AG04449 (cell line): Measurements from ENCODE around the gene AJM1.

Experiments used
- CTCF ChIA-PET: fragments of 350-600 bp; formaldehyde crosslinking; extraction: SDS; loops from one replicate; lab custom pipeline; 2021; ENCODE audit warnings: antibody characterized with exemption; lab: Yijun Ruan, JAX
- POLR2A ChIA-PET: fragments of 400-600, 350-600 bp; formaldehyde crosslinking; extraction: SDS; loops from one replicate; lab custom pipeline; 2020; ENCODE audit warnings: antibody characterized with exemption, inconsistent platforms; lab: Yijun Ruan, JAX
- DNase-seq: peaks from one replicate; pipeline ENCODE4 v3.0.0-alpha.2; 2010; ENCODE audit warnings: low read depth, low spot score
- H3K4me3 ChIP-seq: 2 replicates; pipeline ENCODE4 v1.5.1; 2011; ENCODE audit warnings: low read depth, mild to moderate bottlenecking, control low read depth, low read length
- TF ChIP-seq, protein P1 (sequence below): IDR thresholded peaks from one replicate; pipeline ENCODE4 v1.5.1; 2011; ENCODE audit warnings: mild to moderate bottlenecking, moderate library complexity, low read length, control low read depth, inconsistent platforms; ENCODE audit not compliant: insufficient read depth; ENCODE audit errors: missing control alignments

The AJM1 gene

DNA sequence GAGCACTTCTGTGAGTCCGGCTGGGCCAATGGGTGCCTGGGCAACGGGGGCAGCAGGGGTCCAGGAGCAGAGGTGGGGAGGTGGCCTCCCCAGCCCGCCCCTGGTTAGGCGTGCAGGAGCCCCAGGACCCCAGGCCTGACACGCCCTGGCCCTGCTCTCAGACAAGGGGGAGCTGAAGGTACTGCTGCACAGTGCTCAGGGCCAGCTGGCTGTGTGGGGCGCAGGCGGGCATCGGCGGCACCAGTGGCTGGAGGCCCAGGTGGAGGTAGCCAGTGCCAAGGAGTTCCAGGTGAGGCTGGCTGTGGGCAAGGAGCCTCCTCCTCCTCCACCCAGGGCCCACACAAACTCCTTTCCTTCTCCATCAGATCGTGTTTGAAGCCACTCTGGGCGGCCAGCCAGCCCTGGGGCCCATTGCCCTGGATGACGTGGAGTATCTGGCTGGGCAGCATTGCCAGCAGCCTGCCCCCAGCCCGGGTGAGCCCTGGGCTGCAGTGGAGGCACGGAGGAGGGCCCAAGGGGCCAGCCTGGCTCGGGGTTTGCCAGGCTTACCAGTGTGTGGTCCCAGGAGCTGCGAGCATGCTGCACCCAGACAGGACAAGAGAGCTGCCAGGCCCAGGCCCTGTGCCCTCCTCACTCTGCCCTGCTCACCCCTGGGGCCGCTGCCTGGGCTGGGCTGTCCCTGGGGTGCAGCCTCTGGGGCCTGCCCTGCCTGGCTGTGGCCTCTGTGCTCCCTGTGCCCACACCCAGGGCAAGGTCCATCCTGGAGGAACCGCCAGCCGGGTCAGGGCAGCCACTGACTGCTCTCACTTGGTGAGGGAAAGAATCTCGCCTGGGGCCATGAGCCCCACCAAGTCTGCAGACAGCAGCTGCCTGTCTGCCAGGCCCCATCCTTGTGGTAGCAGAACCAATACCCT lies 16.8 kb downstream of the AJM1 start:
- no peak overlapping the region for H3K4me3 ChIP-seq
- POLR2A ChIA-PET, result interaction anchor here (2.2 kb wide), 1 partner anchor 12 kb away, joined by 8 read pairs; no protein-coding TSS in a partner anchor
- DNase-seq, result no peak
- CTCF ChIA-PET, result no interaction called here
- TF ChIP-seq, protein P1, sequence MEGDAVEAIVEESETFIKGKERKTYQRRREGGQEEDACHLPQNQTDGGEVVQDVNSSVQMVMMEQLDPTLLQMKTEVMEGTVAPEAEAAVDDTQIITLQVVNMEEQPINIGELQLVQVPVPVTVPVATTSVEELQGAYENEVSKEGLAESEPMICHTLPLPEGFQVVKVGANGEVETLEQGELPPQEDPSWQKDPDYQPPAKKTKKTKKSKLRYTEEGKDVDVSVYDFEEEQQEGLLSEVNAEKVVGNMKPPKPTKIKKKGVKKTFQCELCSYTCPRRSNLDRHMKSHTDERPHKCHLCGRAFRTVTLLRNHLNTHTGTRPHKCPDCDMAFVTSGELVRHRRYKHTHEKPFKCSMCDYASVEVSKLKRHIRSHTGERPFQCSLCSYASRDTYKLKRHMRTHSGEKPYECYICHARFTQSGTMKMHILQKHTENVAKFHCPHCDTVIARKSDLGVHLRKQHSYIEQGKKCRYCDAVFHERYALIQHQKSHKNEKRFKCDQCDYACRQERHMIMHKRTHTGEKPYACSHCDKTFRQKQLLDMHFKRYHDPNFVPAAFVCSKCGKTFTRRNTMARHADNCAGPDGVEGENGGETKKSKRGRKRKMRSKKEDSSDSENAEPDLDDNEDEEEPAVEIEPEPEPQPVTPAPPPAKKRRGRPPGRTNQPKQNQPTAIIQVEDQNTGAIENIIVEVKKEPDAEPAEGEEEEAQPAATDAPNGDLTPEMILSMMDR, result no peak

DNA sequence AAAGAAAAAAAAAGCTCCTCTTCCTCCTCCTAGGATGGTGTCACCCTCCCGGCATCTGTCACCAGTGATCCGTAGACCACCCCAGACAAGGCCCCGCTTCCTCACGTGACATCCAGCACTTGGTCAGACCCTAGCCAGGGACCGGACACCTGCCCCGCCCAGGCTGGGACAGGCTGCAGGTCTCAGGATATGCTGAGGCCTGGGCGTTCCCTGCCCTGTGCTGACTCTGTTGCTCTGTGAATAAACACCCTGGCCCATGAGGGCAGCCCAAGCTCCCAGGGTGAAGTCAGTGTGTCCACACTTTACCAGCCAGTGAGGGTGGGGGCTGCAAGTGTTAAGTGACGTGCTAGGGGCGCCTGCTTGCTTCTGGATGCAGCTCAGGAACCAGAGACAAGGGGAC lies 18.3 kb downstream of the AJM1 start:
- DNase-seq, result no peak
- TF ChIP-seq, protein P1, result no peak
- ChIA-PET POLR2A (interaction anchor here (1.0 to 1.9 kb wide), 2 partner anchors 11 to 13 kb away, joined by 3 to 8 read pairs; partner anchors contain the start of gene PHPT1), CTCF (interaction anchor here (1.1 kb wide), 1 partner anchor 203 kb away, joined by 4 read pairs; no protein-coding TSS in a partner anchor)
- no peak overlapping the region for H3K4me3 ChIP-seq

DNA sequence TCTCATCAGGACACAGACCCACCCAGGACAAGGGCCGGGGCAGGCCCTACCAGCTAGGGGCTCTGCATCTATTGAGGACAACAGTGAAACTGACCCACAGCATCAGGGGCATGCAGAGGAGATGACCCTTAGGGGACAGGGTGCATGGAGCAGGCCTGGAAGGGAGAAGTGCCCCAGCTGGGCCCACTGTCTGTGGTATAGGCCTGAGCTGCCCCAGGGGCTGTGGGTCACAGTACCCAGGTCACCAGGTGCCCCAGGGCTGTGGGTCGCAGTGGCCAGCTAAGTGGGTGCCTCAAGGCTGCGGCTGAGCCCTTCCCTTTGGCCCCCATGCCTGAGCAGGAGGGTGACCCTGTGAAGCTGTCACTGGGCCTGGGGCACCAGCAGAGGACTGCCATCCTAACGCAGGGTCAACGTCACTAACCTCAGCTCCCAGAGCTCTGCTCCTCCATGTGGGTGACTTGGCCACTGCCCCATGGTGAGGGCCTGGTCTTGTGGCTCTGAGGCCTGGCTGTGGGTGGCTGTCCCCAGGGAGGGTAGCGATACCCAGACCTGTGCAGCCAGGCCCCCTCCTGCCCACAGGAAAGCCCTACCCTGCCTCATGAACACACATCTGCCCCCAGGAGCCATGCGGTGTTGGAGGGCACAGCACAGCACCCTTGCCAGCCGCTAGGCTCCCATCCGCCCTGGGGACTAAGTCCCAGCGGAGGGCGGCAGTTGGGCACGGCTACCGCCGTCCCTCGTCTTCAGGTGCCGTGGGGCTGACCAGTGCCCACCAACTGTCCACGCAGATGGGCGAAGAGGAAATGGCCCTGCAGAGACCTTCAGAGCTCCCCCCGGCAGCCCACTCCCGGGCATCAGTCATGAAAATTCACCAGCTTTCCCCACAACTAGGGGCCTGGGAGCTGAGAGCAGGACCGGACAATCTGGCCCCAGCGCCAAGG lies 18.9 kb downstream of the AJM1 start:
- POLR2A ChIA-PET, result interaction anchor here (1.0 to 1.9 kb wide), 2 partner anchors 12 to 14 kb away, joined by 3 to 8 read pairs; partner anchors contain the start of gene PHPT1
- H3K4me3 ChIP-seq, result no peak overlapping the region
- TF ChIP-seq, protein P1, result no peak
- CTCF ChIA-PET, result interaction anchor here (1.1 kb wide), 1 partner anchor 203 kb away, joined by 4 read pairs; no protein-coding TSS in a partner anchor
- DNase-seq, result no peak

DNA sequence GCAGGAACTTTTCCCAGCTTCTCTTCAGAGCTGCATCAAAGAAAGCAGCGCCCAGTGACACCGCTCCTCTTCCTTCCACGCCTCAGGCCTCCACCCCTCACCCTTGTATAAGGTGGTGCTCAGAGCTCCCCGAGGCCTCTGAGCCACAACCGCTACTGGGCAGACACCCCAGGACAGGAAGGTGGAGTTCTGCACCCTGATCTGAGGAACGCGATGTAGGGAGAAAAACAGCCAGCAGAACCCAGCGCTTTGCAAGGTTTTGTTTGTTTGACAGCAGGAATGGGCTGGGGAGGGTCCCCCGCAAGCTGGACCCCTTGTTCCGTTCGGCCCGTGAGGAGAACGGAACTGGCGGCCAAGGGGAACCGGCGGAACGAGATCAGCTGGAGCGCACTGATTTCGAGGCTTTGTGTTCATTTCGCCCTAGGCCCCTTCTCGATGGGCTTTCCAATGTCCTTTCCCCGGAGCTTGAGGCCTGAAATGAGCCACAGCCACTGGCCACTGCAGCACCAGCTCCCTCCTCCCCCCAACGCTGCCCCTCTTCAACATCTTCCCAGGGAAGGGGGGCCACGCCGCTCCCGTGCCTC lies 19.7 kb downstream of the AJM1 start:
- CTCF ChIA-PET, result interaction anchor here (1.1 kb wide), 1 partner anchor 18 kb away, joined by 3 read pairs; no protein-coding TSS in a partner anchor
- POLR2A ChIA-PET, result interaction anchor here (1.9 kb wide), 1 partner anchor 14 kb away, joined by 8 read pairs; no protein-coding TSS in a partner anchor
- no peak for DNase-seq
- H3K4me3 ChIP-seq, result no peak overlapping the region
- TF ChIP-seq, protein P1, result no peak

DNA sequence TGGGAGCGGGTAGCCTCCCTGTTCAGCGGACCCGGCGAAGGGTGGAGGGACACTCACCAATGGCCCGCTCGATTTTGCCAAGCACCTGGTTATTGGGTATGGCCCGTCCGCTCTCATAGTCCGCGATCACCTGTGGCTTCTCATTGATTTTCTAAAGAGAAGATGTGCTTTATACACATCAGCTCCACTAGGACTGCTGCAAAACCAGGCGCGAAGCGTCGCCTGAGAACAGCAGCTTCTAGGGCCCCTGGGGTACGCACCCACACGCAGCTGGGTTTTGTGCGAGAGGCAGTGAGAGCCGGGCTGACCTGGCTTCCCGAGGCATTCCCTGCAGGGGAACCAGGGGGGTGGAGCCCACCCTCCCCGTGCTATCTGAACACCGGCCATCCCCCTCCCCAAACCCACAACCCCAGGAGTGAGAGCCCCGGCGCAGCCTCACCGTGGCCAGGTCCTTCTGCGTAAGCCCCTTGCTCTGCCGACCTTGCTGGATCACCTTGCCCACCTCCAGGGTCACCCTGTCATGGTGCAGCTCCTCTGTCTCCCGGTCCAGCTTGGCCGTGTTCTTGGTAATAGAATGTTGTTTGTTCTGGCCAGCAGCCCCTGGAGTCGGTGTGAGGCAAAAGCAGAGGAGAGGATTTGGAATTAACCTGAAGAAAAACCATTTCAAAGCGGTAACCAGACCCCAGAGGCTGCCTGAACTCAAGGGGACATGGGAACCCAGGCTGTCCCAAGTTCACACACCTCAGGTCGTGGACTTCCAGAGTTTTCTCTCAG lies 20.8 kb downstream of the AJM1 start:
- CTCF ChIA-PET, result interaction anchor here (1.1 to 1.7 kb wide), 2 partner anchors 19 to 21 kb away, joined by 3 to 6 read pairs; partner anchors contain the start of gene AJM1
- H3K4me3 ChIP-seq, result no peak overlapping the region
- TF ChIP-seq, protein P1, result no peak
- DNase-seq, result no peak
- POLR2A ChIA-PET, result interaction anchor here (1.8 kb wide), 1 partner anchor 11 kb away, joined by 4 read pairs; the partner anchor contains the start of gene MAMDC4
